NT2/D1 (cell line): ENCODE measurements around the gene GABBR2.

Experiments used
- SUZ12 ChIP-seq: IDR thresholded peaks from 2 replicates; pipeline ENCODE4 v1.6.1; 2011; ENCODE audit not compliant: insufficient read length, insufficient read depth; ENCODE audit errors: extremely low read depth
- YY1 ChIP-seq: IDR thresholded peaks from 2 replicates; pipeline ENCODE4 v1.6.1; 2011; ENCODE audit not compliant: insufficient read length, insufficient read depth
- ZNF274 ChIP-seq: IDR thresholded peaks from 2 replicates; pipeline ENCODE4 v1.6.1; 2011; ENCODE audit warnings: mild to moderate bottlenecking, low read depth, low read length

DNA sequence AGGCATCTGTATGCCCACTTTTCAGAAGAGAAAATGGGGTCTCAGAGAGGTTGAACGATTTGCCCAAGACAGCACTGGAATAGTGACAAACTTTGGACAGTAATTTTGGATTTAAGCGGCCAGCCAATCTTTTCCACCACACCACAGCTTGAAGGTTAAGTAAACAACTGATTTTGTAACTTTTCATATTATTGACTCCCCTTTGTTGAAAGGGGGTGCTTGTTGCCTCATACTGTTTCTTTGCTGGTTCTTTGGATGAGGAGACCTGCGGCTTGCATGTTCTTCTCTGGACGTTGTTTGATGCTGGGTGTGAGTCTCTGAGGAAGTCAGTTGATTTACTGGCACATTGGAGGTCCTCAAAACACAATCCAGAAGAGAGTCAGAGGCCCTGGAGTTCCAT is 11.7 kb upstream of the GABBR2 start:
- TF ChIP-seq ZNF274, result no peak
- TF ChIP-seq YY1, result no peak
- no peak for TF ChIP-seq SUZ12
